ENCODE results near the gene WSCD2.

The WSCD2 gene

GRCh38 chr12:108238474-108238873, 109.4 kb downstream of the WSCD2 start:
- no peak for DNase-seq

- DNase-seq = no peak
Observed at GRCh38 chr12:108239378-108239777, 110.3 kb downstream of the WSCD2 start.

- DNase-seq = no peak
Observed at GRCh38 chr12:108240027-108240785, 111.1 kb downstream of the WSCD2 start.

- no peak for DNase-seq
Observed at GRCh38 chr12:108240928-108241327, 111.8 kb downstream of the WSCD2 start.

- DNase-seq = no peak
Observed at GRCh38 chr12:108241986-108242703, 113.1 kb downstream of the WSCD2 start.

GRCh38 chr12:108247130-108247529, 118.0 kb downstream of the WSCD2 start:
- no peak for DNase-seq

GRCh38 chr12:108248011-108248410, 118.9 kb downstream of the WSCD2 start:
- no peak for DNase-seq

GRCh38 chr12:108252523-108252922, 123.4 kb downstream of the WSCD2 start:
- no peak for DNase-seq

- no peak for DNase-seq
Observed at GRCh38 chr12:108253540-108253939, 124.5 kb downstream of the WSCD2 start.

GRCh38 chr12:108254030-108254429, 124.9 kb downstream of the WSCD2 start:
- DNase-seq = no peak

GRCh38 chr12:108254517-108255251, 125.6 kb downstream of the WSCD2 start:
- no peak for DNase-seq

GRCh38 chr12:108255252-108255602, 126.1 kb downstream of the WSCD2 start:
- no peak for DNase-seq

- no peak for DNase-seq
Observed at GRCh38 chr12:108257004-108257403, 127.9 kb downstream of the WSCD2 start.

- no peak for DNase-seq
Observed at GRCh38 chr12:108257610-108258106, 128.6 kb downstream of the WSCD2 start.

GRCh38 chr12:108260039-108260438, 131.0 kb downstream of the WSCD2 start:
- DNase-seq = no peak

- DNase-seq = no peak
Observed at GRCh38 chr12:108260969-108261368, 131.9 kb downstream of the WSCD2 start.

GRCh38 chr12:108265505-108265904, 136.4 kb downstream of the WSCD2 start:
- no peak for DNase-seq

- DNase-seq = no peak
Observed at GRCh38 chr12:108266131-108266530, 137.0 kb downstream of the WSCD2 start.

- DNase-seq = no peak
Observed at GRCh38 chr12:108267450-108267849, 138.4 kb downstream of the WSCD2 start.

- DNase-seq = no peak
Observed at GRCh38 chr12:108268397-108268796, 139.3 kb downstream of the WSCD2 start.

GRCh38 chr12:108269224-108269623, 140.1 kb downstream of the WSCD2 start:
- DNase-seq = no peak

- no peak for DNase-seq
Observed at GRCh38 chr12:108270035-108270848, 141.2 kb downstream of the WSCD2 start.

GRCh38 chr12:108270849-108271143, 141.7 kb downstream of the WSCD2 start:
- no peak for DNase-seq

Measured in fibroblast of skin of back (primary cell).